T-helper 1 cell treated with Interleukin-12 subunit alpha and Interleukin-12 subunit beta and Interleukin-4 antibody, amounts not matched to agents 30 μg/mL and 1 μg/mL, for 36 hours (primary cell): Measurements from ENCODE around the gene SLC5A12.

ENCODE experiments used
- H3K27ac Mint-ChIP-seq: one replicate; pipeline ENCODE4 v1.8.0; 2021; ENCODE audit warnings: mild to moderate bottlenecking, mixed read lengths
- H3K27me3 Mint-ChIP-seq: one replicate; pipeline ENCODE4 v1.8.0; 2021; ENCODE audit warnings: low read depth, mixed read lengths
- H3K36me3 Mint-ChIP-seq: one replicate; pipeline ENCODE4 v1.8.0; 2021; ENCODE audit warnings: low read depth, mixed read lengths
- H3K4me1 Mint-ChIP-seq: one replicate; pipeline ENCODE4 v1.8.0; 2021; ENCODE audit warnings: low read depth, mixed read lengths
- H3K4me3 Mint-ChIP-seq: one replicate; pipeline ENCODE4 v1.8.0; 2021; ENCODE audit warnings: mild to moderate bottlenecking, moderate library complexity, mixed read lengths
- H3K9me3 Mint-ChIP-seq: one replicate; pipeline ENCODE4 v1.8.0; 2021; ENCODE audit warnings: mixed read lengths

Gene SLC5A12

GRCh38 chr11:26721948-26722475 is at the start of gene SLC5A12:
Gene SLC5A12, minus strand, starts transcription at chr11:26722060. Its CDS starts 346 bp downstream, at chr11:26721714.
- Mint-ChIP-seq H3K27me3 (no peaks in the 10 kb centered on the region), H3K9me3 (no peaks in the 10 kb centered on the region), H3K4me1 (no peaks in the 10 kb centered on the region), H3K27ac (no peak within 1 kb of the TSS), H3K36me3 (no peaks in the 10 kb centered on the region), H3K4me3 (no peak within 1 kb of the TSS)

GRCh38 chr11:26769027-26769426 is 47.2 kb upstream of the SLC5A12 start:
- H3K36me3 Mint-ChIP-seq = no peaks in the 10 kb centered on the region

GRCh38 chr11:26767060-26767459 is 45.2 kb upstream of the SLC5A12 start:
- H3K27ac Mint-ChIP-seq = no peak overlapping the region
- no peak overlapping the region for H3K4me3 Mint-ChIP-seq
- no peaks in the 10 kb centered on the region for H3K4me1 Mint-ChIP-seq
- H3K27me3 Mint-ChIP-seq = no peaks in the 10 kb centered on the region
- no peaks in the 10 kb centered on the region for H3K9me3 Mint-ChIP-seq
- H3K36me3 Mint-ChIP-seq = no peaks in the 10 kb centered on the region

More at GRCh38 chr11:26769027-26769426, 47.2 kb upstream of the SLC5A12 start:
- Mint-ChIP-seq H3K27ac (no peak overlapping the region), H3K9me3 (no peaks in the 10 kb centered on the region), H3K27me3 (no peaks in the 10 kb centered on the region), H3K4me1 (no peaks in the 10 kb centered on the region), H3K4me3 (no peak overlapping the region)

GRCh38 chr11:26765323-26765722 is 43.5 kb upstream of the SLC5A12 start:
- no peaks in the 10 kb centered on the region for H3K27me3 Mint-ChIP-seq
- H3K4me1 Mint-ChIP-seq = no peaks in the 10 kb centered on the region
- H3K27ac Mint-ChIP-seq = no peak overlapping the region
- H3K4me3 Mint-ChIP-seq = no peak overlapping the region
- H3K36me3 Mint-ChIP-seq = no peaks in the 10 kb centered on the region
- no peaks in the 10 kb centered on the region for H3K9me3 Mint-ChIP-seq

GRCh38 chr11:26764825-26765224 is 43.0 kb upstream of the SLC5A12 start:
- Mint-ChIP-seq H3K9me3 (no peaks in the 10 kb centered on the region), H3K4me3 (no peak overlapping the region), H3K4me1 (no peaks in the 10 kb centered on the region), H3K27ac (no peak overlapping the region), H3K36me3 (no peaks in the 10 kb centered on the region), H3K27me3 (no peaks in the 10 kb centered on the region)

- Mint-ChIP-seq H3K27me3 (no peaks in the 10 kb centered on the region), H3K4me1 (no peaks in the 10 kb centered on the region), H3K4me3 (no peak overlapping the region), H3K27ac (no peak overlapping the region), H3K36me3 (no peaks in the 10 kb centered on the region), H3K9me3 (no peaks in the 10 kb centered on the region)
Observed at GRCh38 chr11:26764315-26764714, 42.5 kb upstream of the SLC5A12 start.

- Mint-ChIP-seq H3K27me3 (no peaks in the 10 kb centered on the region), H3K27ac (no peak overlapping the region), H3K4me1 (no peaks in the 10 kb centered on the region), H3K36me3 (no peaks in the 10 kb centered on the region), H3K9me3 (no peaks in the 10 kb centered on the region), H3K4me3 (no peak overlapping the region)
Observed at GRCh38 chr11:26762089-26762488, 40.2 kb upstream of the SLC5A12 start.

GRCh38 chr11:26761361-26761809 is 39.5 kb upstream of the SLC5A12 start:
- Mint-ChIP-seq H3K9me3 (no peaks in the 10 kb centered on the region), H3K36me3 (no peaks in the 10 kb centered on the region), H3K4me3 (no peak overlapping the region), H3K27me3 (no peaks in the 10 kb centered on the region), H3K27ac (no peak overlapping the region), H3K4me1 (no peaks in the 10 kb centered on the region)

- Mint-ChIP-seq H3K9me3 (no peaks in the 10 kb centered on the region), H3K27ac (no peak overlapping the region), H3K4me1 (no peaks in the 10 kb centered on the region), H3K4me3 (no peak overlapping the region), H3K36me3 (no peaks in the 10 kb centered on the region), H3K27me3 (no peaks in the 10 kb centered on the region)
Observed at GRCh38 chr11:26757995-26758394, 36.1 kb upstream of the SLC5A12 start.

GRCh38 chr11:26755762-26756161 is 33.9 kb upstream of the SLC5A12 start:
- Mint-ChIP-seq H3K4me3 (no peak overlapping the region), H3K4me1 (no peaks in the 10 kb centered on the region), H3K27ac (no peak overlapping the region), H3K36me3 (no peaks in the 10 kb centered on the region), H3K9me3 (no peaks in the 10 kb centered on the region), H3K27me3 (no peaks in the 10 kb centered on the region)

GRCh38 chr11:26753723-26754504 is 32.1 kb upstream of the SLC5A12 start:
- Mint-ChIP-seq H3K4me3 (no peak overlapping the region), H3K4me1 (no peaks in the 10 kb centered on the region), H3K27ac (no peak overlapping the region), H3K27me3 (no peaks in the 10 kb centered on the region), H3K36me3 (no peaks in the 10 kb centered on the region), H3K9me3 (no peaks in the 10 kb centered on the region)

GRCh38 chr11:26749927-26750326 is 28.1 kb upstream of the SLC5A12 start:
- Mint-ChIP-seq H3K4me3 (no peak overlapping the region), H3K4me1 (no peaks in the 10 kb centered on the region), H3K27me3 (no peaks in the 10 kb centered on the region), H3K9me3 (no peaks in the 10 kb centered on the region), H3K27ac (no peak overlapping the region), H3K36me3 (no peaks in the 10 kb centered on the region)

GRCh38 chr11:26743622-26744021 is 21.8 kb upstream of the SLC5A12 start:
- Mint-ChIP-seq H3K9me3 (peaks cover 4% of the 10 kb centered on the region), H3K4me3 (no peak overlapping the region), H3K27ac (no peak overlapping the region), H3K4me1 (no peaks in the 10 kb centered on the region), H3K27me3 (no peaks in the 10 kb centered on the region), H3K36me3 (no peaks in the 10 kb centered on the region)

- Mint-ChIP-seq H3K4me3 (no peak overlapping the region), H3K36me3 (no peaks in the 10 kb centered on the region), H3K4me1 (no peaks in the 10 kb centered on the region), H3K9me3 (peaks cover 4% of the 10 kb centered on the region), H3K27me3 (no peaks in the 10 kb centered on the region), H3K27ac (no peak overlapping the region)
Observed at GRCh38 chr11:26742966-26743365, 21.1 kb upstream of the SLC5A12 start.

GRCh38 chr11:26741036-26741435 is 19.2 kb upstream of the SLC5A12 start:
- Mint-ChIP-seq H3K4me1 (no peaks in the 10 kb centered on the region), H3K4me3 (no peak overlapping the region), H3K9me3 (peaks cover 4% of the 10 kb centered on the region), H3K27me3 (no peaks in the 10 kb centered on the region), H3K36me3 (no peaks in the 10 kb centered on the region), H3K27ac (no peak overlapping the region)
